ENCODE measurements around the gene ZNF580. TPM values are rescaled to one million over a fixed set of nuclear protein-coding genes. Genes with fewer than 3 reads are reported as not detected.

ZNF580 gene
- total and polyA plus RNA-seq, 2 of the 13 experiments (the other 11 are each of a cell fraction or from before 2014, with no cell fraction given), result 4.4 to 6.0 TPM

DNA sequence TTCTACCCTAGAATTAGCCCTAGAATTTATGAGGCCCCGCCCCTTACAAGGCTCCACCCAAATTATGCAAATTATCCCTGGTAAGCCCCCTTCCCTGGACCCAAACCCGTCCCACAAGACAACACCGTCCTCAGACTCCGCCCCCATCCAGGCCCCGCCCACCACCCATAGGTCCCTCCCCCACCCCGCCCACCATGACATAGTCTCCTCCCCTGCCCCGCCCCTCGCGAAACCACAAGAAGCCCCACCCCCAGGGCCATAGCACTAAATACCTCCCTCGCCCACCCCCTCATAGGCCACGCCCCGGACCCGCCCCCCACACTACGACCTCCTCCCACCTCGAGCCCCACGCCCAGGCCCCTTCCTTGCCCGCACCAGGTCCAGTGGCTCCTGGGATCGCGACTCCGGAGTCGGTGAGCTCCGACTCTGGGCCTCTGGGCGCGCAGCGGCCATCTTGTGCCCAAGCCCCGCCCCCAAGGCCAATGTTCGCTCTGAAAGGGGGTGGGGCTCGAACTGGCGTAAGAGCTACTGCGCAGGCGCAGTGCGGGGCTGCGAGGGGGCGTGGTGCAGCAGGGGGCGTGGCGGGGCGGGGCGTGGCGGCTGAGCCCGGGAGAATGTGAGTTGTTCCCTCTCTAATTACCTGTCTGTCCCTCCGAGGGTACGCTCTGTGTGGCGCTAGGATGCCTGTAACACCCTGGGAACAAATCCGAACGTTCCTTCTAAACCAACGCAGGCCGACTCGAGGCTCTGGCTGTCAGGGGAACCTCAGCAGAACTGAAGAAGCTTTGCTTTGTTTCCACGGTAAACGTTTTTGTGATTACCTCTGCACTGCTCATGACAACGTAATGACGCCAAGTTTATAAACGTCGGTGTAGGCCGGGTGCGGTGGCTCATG is 16.4 kb upstream of the ZNF580 start, which contains the start of gene ZNF784 (continued):
- TF ChIP-seq, protein P1, sequence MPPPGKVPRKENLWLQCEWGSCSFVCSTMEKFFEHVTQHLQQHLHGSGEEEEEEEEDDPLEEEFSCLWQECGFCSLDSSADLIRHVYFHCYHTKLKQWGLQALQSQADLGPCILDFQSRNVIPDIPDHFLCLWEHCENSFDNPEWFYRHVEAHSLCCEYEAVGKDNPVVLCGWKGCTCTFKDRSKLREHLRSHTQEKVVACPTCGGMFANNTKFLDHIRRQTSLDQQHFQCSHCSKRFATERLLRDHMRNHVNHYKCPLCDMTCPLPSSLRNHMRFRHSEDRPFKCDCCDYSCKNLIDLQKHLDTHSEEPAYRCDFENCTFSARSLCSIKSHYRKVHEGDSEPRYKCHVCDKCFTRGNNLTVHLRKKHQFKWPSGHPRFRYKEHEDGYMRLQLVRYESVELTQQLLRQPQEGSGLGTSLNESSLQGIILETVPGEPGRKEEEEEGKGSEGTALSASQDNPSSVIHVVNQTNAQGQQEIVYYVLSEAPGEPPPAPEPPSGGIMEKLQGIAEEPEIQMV (CRISPR knock-in tag; IDR thresholded peaks at IDR 0.05; ENCODE audit: low read depth), result no peak
- TF ChIP-seq STAG1 (CRISPR knock-in tag; IDR thresholded peaks at IDR 0.05) (no peak), HDAC1 (CRISPR knock-in tag; IDR thresholded peaks at IDR 0.05) (0 out of 2 replicates have a peak, but pooled peaks have one; percentile 24), CREB1 (IDR thresholded peaks at IDR 0.05) (no peak), CREB1 (CRISPR knock-in tag; IDR thresholded peaks at IDR 0.05) (no peak), ZNF552 (CRISPR knock-in tag; IDR thresholded peaks at IDR 0.05; ENCODE audit: borderline replicate concordance) (no peak), THAP11 (CRISPR knock-in tag; IDR thresholded peaks at IDR 0.05) (no peak), ZNF232 (CRISPR knock-in tag; IDR thresholded peaks at IDR 0.05; ENCODE audit: borderline replicate concordance) (no peak), KLF12 (CRISPR knock-in tag; IDR thresholded peaks at IDR 0.05; ENCODE audit: borderline replicate concordance) (no peak), FOSL1 (CRISPR knock-in tag; IDR thresholded peaks at IDR 0.05; ENCODE audit: borderline replicate concordance) (no peak), ZNF782 (CRISPR knock-in tag; IDR thresholded peaks at IDR 0.05; ENCODE audit: borderline replicate concordance) (0 out of 2 replicates have a peak, but pooled peaks have one; percentile 33), TRIM24 (CRISPR knock-in tag; IDR thresholded peaks at IDR 0.05) (no peak), SP5 (CRISPR knock-in tag; IDR thresholded peaks at IDR 0.05; ENCODE audit: borderline replicate concordance, low read depth) (peak; percentile 60; the same call in 1 of the 2 replicates), NR2C2 (CRISPR knock-in tag; IDR thresholded peaks at IDR 0.05; ENCODE audit: borderline replicate concordance) (peak; percentile 31; the same call in 1 of the 2 replicates), DMAP1 (CRISPR knock-in tag; IDR thresholded peaks at IDR 0.05) (no peak)
- TF ChIP-seq, protein P2, sequence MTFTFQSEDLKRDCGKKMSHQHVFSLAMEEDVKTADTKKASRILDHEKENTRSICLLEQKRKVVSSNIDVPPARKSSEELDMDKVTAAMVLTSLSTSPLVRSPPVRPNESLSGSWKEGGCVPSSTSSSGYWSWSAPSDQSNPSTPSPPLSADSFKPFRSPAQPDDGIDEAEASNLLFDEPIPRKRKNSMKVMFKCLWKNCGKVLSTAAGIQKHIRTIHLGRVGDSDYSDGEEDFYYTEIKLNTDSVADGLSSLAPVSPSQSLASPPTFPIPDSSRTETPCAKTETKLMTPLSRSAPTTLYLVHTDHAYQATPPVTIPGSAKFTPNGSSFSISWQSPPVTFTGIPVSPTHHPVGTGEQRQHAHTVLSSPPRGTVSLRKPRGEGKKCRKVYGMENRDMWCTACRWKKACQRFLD (CRISPR knock-in tag; IDR thresholded peaks at IDR 0.05; ENCODE audit: borderline replicate concordance), result no peak
- TF ChIP-seq, protein P3, sequence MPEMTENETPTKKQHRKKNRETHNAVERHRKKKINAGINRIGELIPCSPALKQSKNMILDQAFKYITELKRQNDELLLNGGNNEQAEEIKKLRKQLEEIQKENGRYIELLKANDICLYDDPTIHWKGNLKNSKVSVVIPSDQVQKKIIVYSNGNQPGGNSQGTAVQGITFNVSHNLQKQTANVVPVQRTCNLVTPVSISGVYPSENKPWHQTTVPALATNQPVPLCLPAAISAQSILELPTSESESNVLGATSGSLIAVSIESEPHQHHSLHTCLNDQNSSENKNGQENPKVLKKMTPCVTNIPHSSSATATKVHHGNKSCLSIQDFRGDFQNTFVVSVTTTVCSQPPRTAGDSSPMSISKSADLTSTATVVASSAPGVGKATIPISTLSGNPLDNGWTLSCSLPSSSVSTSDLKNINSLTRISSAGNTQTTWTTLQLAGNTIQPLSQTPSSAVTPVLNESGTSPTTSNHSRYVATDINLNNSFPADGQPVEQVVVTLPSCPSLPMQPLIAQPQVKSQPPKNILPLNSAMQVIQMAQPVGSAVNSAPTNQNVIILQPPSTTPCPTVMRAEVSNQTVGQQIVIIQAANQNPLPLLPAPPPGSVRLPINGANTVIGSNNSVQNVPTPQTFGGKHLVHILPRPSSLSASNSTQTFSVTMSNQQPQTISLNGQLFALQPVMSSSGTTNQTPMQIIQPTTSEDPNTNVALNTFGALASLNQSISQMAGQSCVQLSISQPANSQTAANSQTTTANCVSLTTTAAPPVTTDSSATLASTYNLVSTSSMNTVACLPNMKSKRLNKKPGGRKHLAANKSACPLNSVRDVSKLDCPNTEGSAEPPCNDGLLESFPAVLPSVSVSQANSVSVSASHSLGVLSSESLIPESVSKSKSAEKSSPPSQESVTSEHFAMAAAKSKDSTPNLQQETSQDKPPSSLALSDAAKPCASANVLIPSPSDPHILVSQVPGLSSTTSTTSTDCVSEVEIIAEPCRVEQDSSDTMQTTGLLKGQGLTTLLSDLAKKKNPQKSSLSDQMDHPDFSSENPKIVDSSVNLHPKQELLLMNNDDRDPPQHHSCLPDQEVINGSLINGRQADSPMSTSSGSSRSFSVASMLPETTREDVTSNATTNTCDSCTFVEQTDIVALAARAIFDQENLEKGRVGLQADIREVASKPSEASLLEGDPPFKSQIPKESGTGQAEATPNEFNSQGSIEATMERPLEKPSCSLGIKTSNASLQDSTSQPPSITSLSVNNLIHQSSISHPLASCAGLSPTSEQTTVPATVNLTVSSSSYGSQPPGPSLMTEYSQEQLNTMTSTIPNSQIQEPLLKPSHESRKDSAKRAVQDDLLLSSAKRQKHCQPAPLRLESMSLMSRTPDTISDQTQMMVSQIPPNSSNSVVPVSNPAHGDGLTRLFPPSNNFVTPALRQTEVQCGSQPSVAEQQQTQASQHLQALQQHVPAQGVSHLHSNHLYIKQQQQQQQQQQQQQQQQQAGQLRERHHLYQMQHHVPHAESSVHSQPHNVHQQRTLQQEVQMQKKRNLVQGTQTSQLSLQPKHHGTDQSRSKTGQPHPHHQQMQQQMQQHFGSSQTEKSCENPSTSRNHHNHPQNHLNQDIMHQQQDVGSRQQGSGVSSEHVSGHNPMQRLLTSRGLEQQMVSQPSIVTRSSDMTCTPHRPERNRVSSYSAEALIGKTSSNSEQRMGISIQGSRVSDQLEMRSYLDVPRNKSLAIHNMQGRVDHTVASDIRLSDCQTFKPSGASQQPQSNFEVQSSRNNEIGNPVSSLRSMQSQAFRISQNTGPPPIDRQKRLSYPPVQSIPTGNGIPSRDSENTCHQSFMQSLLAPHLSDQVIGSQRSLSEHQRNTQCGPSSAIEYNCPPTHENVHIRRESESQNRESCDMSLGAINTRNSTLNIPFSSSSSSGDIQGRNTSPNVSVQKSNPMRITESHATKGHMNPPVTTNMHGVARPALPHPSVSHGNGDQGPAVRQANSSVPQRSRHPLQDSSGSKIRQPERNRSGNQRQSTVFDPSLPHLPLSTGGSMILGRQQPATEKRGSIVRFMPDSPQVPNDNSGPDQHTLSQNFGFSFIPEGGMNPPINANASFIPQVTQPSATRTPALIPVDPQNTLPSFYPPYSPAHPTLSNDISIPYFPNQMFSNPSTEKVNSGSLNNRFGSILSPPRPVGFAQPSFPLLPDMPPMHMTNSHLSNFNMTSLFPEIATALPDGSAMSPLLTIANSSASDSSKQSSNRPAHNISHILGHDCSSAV (CRISPR knock-in tag; IDR thresholded peaks at IDR 0.05; ENCODE audit: borderline replicate concordance), result no peak
- TF ChIP-seq, protein P4, sequence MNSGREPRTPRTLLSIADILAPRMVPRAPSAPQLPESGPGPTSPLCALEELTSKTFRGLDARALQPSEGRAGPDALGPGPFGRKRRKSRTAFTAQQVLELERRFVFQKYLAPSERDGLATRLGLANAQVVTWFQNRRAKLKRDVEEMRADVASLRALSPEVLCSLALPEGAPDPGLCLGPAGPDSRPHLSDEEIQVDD (CRISPR knock-in tag; IDR thresholded peaks at IDR 0.05; ENCODE audit: borderline replicate concordance), result no peak
